BE2C (cell line): ENCODE data around the gene SPRED2.

Experiments
- DNase-seq: peaks from one replicate; pipeline ENCODE4 v3.0.0-alpha.2; 2020
- H3K27me3 ChIP-seq: fragments of 250-450 bp; sonication (Bioruptor Pico); 2 replicates; pipeline ENCODE4 v1.5.1; 2020; ENCODE audit warnings: mild to moderate bottlenecking
- H3K36me3 ChIP-seq: fragments of 250-450 bp; sonication (Bioruptor Pico); 2 replicates; pipeline ENCODE4 v1.5.1; 2020; ENCODE audit warnings: mild to moderate bottlenecking
- H3K4me1 ChIP-seq: fragments of 250-450 bp; sonication (Bioruptor Pico); 2 replicates; pipeline ENCODE4 v1.5.1; 2020
- H3K4me3 ChIP-seq: 2 replicates; pipeline ENCODE4 v1.5.1; 2011; ENCODE audit warnings: low read depth, low read length
- H3K9me3 ChIP-seq: fragments of 250-450 bp; sonication (Bioruptor Pico); 2 replicates; pipeline ENCODE4 v1.5.1; 2020
- TF ChIP-seq, protein P1 (sequence below): IDR thresholded peaks from 2 replicates; pipeline ENCODE4 v1.5.1; 2012; ENCODE audit warnings: mild to moderate bottlenecking, low read depth, low read length

SPRED2 gene

DNA sequence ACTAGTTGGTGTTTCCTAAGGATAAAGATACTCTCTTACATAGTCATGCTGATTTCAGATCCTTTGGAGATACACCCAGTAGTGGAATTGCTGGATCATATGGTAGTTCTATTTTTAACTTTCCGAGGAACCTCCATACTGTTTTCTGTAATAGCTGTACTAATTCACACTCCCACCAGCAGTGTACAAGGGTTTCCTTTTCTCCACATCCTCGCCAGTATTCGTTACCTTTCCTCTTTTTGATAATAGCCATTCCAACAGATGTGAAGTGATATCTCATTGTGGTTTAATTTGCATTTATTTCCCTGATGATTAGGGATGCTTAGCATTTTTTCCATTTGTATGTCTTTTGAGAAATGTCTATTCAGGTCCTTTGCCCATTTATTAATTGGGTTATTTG is 170.7 kb downstream of the SPRED2 start:
- TF ChIP-seq, protein P1, sequence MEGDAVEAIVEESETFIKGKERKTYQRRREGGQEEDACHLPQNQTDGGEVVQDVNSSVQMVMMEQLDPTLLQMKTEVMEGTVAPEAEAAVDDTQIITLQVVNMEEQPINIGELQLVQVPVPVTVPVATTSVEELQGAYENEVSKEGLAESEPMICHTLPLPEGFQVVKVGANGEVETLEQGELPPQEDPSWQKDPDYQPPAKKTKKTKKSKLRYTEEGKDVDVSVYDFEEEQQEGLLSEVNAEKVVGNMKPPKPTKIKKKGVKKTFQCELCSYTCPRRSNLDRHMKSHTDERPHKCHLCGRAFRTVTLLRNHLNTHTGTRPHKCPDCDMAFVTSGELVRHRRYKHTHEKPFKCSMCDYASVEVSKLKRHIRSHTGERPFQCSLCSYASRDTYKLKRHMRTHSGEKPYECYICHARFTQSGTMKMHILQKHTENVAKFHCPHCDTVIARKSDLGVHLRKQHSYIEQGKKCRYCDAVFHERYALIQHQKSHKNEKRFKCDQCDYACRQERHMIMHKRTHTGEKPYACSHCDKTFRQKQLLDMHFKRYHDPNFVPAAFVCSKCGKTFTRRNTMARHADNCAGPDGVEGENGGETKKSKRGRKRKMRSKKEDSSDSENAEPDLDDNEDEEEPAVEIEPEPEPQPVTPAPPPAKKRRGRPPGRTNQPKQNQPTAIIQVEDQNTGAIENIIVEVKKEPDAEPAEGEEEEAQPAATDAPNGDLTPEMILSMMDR = no peak

More for the DNA sequence above, 170.7 kb downstream of the SPRED2 start:
- Histone ChIP-seq H3K36me3 (no peaks in the 10 kb centered on the region), H3K4me1 (peaks cover 12% of the 10 kb centered on the region), H3K27me3 (no peaks in the 10 kb centered on the region), H3K9me3 (no peaks in the 10 kb centered on the region), H3K4me3 (no peak overlapping the region)
- DNase-seq = no peak
